Parathyroid adenoma (tissue), 2 donors: ENCODE measurements around the gene HOXC13.

Experiments used
- H2AFZ ChIP-seq: fragments of 300-600 bp; sonication (generic); one replicate; pipeline ENCODE4 v1.7.0; 2017; ENCODE audit warnings: antibody characterized with exemption, mild to moderate bottlenecking
- H3K27ac ChIP-seq: fragments of 300-600 bp; sonication (generic); one replicate; pipeline ENCODE4 v1.7.0; 2017
- H3K27me3 ChIP-seq: fragments of 300-600 bp; sonication (generic); one replicate; pipeline ENCODE4 v1.7.0; 2017; ENCODE audit warnings: low read length; ENCODE audit not compliant: control insufficient read depth, insufficient read depth
- H3K36me3 ChIP-seq: fragments of 300-600 bp; sonication (generic); one replicate; pipeline ENCODE4 v1.7.0; 2017; ENCODE audit warnings: low read length; ENCODE audit not compliant: control insufficient read depth, insufficient read depth
- H3K4me1 ChIP-seq: fragments of 300-600 bp; sonication (generic); one replicate; pipeline ENCODE4 v1.7.0; 2017; ENCODE audit warnings: control low read depth
- H3K4me2 ChIP-seq: fragments of 300-600 bp; sonication (generic); one replicate; pipeline ENCODE4 v1.7.0; 2017; ENCODE audit warnings: low read length
- H3K4me3 ChIP-seq: fragments of 300-600 bp; sonication (generic); one replicate; pipeline ENCODE4 v1.7.0; 2017; ENCODE audit warnings: low read depth, low read length
- H3K79me2 ChIP-seq: fragments of 300-600 bp; sonication (generic); one replicate; pipeline ENCODE4 v1.7.0; 2017; ENCODE audit warnings: control low read depth
- H3K9ac ChIP-seq: fragments of 300-600 bp; sonication (generic); one replicate; pipeline ENCODE4 v1.7.0; 2017; ENCODE audit warnings: mild to moderate bottlenecking
- H3K9me3 ChIP-seq: fragments of 300-600 bp; sonication (generic); one replicate; pipeline ENCODE4 v1.7.0; 2017; ENCODE audit warnings: low read length; ENCODE audit not compliant: control insufficient read depth
- TF ChIP-seq, protein P1 (sequence below): fragments of 300-600 bp; sonication (generic); IDR thresholded peaks from one replicate; pipeline ENCODE4 v1.7.0; 2017; ENCODE audit warnings: antibody characterized with exemption, mild to moderate bottlenecking
- donor health status: primary hyperparathyroidism.

The HOXC13 gene

DNA sequence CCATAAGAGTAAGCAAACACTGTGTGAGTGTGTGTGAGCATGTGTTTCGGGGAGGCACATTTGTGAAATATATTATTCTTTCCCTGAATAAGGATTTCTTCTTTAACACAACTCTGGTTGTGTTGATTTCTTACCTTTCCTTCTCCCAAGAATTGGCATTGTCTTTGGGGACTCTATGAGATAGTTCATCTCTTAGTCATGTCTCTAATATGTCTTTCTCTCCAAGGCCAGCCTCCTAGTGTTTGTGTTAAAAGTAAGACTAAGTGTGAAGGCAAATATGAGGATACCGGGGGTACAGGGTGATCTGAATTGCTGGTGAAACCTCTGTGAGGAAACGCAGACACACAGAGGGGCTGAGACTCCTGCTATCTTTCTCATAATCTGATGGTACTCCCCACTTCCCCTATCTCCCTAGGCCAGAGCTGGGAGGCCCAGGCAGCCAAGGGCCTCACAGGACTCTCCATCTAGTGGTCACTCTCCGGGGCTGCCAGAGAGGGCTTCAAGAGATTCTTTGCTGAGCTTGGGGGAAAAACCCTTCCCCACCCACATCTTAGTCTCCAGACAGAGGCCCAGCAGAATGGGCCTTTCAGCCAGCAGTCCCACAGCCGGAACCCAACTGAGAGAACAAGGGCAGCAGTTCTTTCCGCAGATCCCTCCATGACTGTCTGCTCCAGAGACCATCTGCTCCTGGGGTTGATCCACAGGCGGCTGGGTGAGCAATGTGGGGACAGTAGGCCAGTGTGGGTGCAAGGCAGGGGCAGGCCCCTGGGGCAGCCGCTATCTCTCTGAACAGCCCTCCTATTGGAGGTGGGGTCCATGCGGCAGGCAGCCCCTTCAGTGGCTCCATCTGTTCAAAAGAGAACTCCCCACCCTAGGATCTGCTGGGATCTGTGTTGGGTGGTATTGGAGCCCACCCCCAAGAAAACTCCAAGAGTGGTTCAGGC, 10.3 kb downstream of the HOXC13 start:
- Histone ChIP-seq H3K79me2 (no peaks in the 10 kb centered on the region), H3K27ac (no peak overlapping the region), H3K4me2 (no peak overlapping the region), H3K36me3 (no peaks in the 10 kb centered on the region), H3K27me3 (peaks cover 28% of the 10 kb centered on the region), H3K9ac (no peak overlapping the region), H3K4me3 (no peak overlapping the region), H3K9me3 (no peaks in the 10 kb centered on the region), H3K4me1 (no peaks in the 10 kb centered on the region), H2AFZ (no peak overlapping the region)
- TF ChIP-seq, protein P1, sequence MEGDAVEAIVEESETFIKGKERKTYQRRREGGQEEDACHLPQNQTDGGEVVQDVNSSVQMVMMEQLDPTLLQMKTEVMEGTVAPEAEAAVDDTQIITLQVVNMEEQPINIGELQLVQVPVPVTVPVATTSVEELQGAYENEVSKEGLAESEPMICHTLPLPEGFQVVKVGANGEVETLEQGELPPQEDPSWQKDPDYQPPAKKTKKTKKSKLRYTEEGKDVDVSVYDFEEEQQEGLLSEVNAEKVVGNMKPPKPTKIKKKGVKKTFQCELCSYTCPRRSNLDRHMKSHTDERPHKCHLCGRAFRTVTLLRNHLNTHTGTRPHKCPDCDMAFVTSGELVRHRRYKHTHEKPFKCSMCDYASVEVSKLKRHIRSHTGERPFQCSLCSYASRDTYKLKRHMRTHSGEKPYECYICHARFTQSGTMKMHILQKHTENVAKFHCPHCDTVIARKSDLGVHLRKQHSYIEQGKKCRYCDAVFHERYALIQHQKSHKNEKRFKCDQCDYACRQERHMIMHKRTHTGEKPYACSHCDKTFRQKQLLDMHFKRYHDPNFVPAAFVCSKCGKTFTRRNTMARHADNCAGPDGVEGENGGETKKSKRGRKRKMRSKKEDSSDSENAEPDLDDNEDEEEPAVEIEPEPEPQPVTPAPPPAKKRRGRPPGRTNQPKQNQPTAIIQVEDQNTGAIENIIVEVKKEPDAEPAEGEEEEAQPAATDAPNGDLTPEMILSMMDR = no peak

DNA sequence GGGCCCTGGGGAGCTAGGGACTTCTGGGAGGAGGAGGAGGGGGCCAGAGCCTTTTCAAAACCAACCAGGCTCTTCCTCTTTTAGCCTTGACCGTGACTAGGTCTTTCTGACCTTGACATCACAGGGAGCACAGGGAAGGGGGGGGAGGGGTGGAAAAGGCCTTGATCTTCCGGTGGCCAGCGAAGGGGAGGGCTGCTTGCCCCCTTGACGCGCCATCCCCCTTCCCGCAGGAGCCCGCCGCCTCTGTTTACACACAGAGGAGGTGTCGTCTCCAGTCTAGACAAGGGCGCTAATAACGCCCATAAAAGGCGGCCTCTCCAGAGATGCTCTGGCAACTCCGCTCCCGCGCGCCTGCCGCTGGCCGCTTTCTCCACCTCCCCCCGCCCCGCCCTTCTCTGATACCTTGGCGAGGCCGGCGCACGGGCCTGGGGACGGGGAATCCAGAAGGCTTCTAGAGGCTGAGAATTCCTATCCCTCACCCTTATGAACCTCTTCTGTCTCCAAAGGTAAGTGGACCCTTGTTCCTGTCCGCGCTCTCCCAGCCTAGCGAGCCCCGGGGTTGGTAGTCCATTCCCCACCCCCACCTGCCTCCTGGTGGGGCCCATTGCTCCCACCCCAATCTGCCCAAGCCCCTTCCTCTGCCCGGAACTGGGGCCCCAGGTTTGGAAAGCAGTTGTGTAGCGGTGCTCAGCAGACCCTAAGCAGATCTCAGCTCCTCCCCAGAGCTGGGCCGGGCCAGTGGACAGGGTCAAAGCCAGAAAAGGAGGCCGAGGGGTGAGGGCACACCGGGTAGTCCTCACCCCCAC, 11.2 kb downstream of the HOXC13 start:
- Histone ChIP-seq H3K4me1 (no peaks in the 10 kb centered on the region), H3K27ac (no peak overlapping the region), H3K36me3 (no peaks in the 10 kb centered on the region), H3K4me3 (no peak overlapping the region), H3K79me2 (no peaks in the 10 kb centered on the region), H3K27me3 (peaks cover 24% of the 10 kb centered on the region), H2AFZ (no peak overlapping the region), H3K4me2 (no peak overlapping the region), H3K9ac (no peak overlapping the region), H3K9me3 (no peaks in the 10 kb centered on the region)
- TF ChIP-seq, protein P1 = no peak

DNA sequence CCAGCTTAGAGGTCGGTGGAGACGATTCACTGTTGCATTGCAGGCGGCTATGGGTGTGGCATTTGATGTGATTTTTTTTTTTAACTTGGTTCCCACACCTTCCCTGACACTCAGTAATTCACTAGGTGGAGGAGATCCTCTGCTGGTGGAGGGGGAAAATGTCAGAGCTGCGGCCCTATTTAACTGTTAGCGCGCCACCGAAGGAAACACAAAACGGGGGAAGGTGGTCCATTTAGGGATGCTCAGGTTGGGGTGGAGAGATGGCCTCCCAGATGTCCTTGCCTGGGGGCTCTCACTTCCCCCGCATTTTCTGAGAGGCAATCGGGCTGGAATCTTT, 11.8 kb downstream of the HOXC13 start:
- TF ChIP-seq, protein P1 = no peak
- no peak overlapping the region for H3K4me3 ChIP-seq
- no peak overlapping the region for H3K4me2 ChIP-seq
- H3K79me2 ChIP-seq = no peaks in the 10 kb centered on the region
- no peak overlapping the region for H2AFZ ChIP-seq
- no peaks in the 10 kb centered on the region for H3K9me3 ChIP-seq
- H3K27ac ChIP-seq = no peak overlapping the region
- no peaks in the 10 kb centered on the region for H3K4me1 ChIP-seq
- H3K36me3 ChIP-seq = no peaks in the 10 kb centered on the region
- H3K27me3 ChIP-seq = peaks cover 26% of the 10 kb centered on the region
- H3K9ac ChIP-seq = no peak overlapping the region

DNA sequence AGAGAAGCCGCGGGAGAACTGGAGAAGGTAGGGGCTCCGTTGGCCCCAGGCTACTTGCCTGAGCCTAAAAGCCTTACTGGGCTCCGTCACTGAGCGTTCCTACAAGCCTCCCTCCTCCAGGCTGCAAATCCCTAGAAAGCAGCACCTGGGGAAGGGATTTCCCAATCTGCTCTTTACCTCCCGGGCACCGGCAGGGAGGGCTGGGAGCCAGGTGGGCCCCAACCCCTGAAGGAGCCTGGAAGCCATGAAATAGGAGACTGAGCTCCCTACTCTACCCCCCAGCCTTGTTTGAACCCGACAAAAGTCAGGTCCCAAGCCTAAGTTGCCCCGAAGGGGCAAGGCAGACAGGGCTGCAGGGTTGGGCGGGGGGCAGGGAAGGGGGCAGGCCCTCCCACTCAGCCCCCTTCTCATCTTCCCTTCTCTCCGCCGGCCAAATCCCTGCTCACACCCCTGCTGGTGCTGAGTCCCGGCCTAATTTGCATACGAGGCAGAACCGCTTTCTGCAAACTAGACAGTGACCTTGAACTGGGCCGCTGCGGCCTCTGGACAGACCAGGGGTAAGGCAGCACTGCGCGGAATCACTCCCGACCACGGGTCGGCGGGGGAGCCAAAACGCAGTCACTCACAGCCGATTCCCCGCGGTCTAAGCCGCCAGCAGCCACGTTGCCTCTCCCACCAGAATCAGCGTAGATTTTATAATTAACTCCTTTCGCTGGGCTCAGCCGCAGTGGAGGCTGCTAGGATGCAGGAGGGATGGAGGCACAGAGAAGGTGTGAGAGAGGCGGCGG, 12.4 kb downstream of the HOXC13 start:
- no peaks in the 10 kb centered on the region for H3K79me2 ChIP-seq
- H3K4me3 ChIP-seq = no peak overlapping the region
- H2AFZ ChIP-seq = no peak overlapping the region
- TF ChIP-seq, protein P1 = no peak
- H3K9ac ChIP-seq = no peak overlapping the region
- H3K4me1 ChIP-seq = no peaks in the 10 kb centered on the region
- no peaks in the 10 kb centered on the region for H3K9me3 ChIP-seq
- H3K27me3 ChIP-seq = peaks cover 30% of the 10 kb centered on the region
- no peak overlapping the region for H3K4me2 ChIP-seq
- H3K27ac ChIP-seq = no peak overlapping the region
- no peaks in the 10 kb centered on the region for H3K36me3 ChIP-seq
